Activated T-helper 1 cell treated with Interleukin-2 at 50 U/mL for 16 hours (primary cell): ENCODE data around the gene ARHGAP26.
"Not testable (repeated sequence)": the region's sequence is repeated elsewhere in the genome, so short reads cannot be mapped to it uniquely, and the experiment has no call there.

ENCODE experiments used
- DNase-seq: peaks from one replicate; pipeline ENCODE4 v3.0.0-alpha.2; 2020; ENCODE audit warnings: low read depth

The ARHGAP26 gene

GRCh38 chr5:142961440-142962173 lies 191.4 kb downstream of the ARHGAP26 start:
- no peak for DNase-seq

- DNase-seq: no peak
These were observed 192.0 kb downstream of the ARHGAP26 start for GRCh38 chr5:142962174-142962533.

GRCh38 chr5:142965258-142966120 lies 195.3 kb downstream of the ARHGAP26 start:
- not testable (repeated sequence) for DNase-seq

GRCh38 chr5:142966121-142966420 lies 195.9 kb downstream of the ARHGAP26 start:
- no peak for DNase-seq

GRCh38 chr5:142969186-142969585 lies 199.0 kb downstream of the ARHGAP26 start:
- DNase-seq: no peak

GRCh38 chr5:142969624-142970439 lies 199.7 kb downstream of the ARHGAP26 start:
- DNase-seq: no peak

GRCh38 chr5:142970440-142971030 lies 200.4 kb downstream of the ARHGAP26 start:
- DNase-seq: no peak

GRCh38 chr5:142971303-142972013 lies 201.3 kb downstream of the ARHGAP26 start:
- no peak for DNase-seq

- no peak for DNase-seq
These were observed 201.9 kb downstream of the ARHGAP26 start for GRCh38 chr5:142972064-142972570.

GRCh38 chr5:142973932-142974331 lies 203.8 kb downstream of the ARHGAP26 start:
- no peak for DNase-seq

GRCh38 chr5:142974409-142974808 lies 204.2 kb downstream of the ARHGAP26 start:
- no peak for DNase-seq

GRCh38 chr5:142976861-142977260 lies 206.7 kb downstream of the ARHGAP26 start:
- DNase-seq: no peak

- DNase-seq: peak; percentile 40
These were observed 207.3 kb downstream of the ARHGAP26 start for GRCh38 chr5:142977363-142978051.

- DNase-seq: no peak
These were observed 208.1 kb downstream of the ARHGAP26 start for GRCh38 chr5:142978252-142978651.

- no peak for DNase-seq
These were observed 208.5 kb downstream of the ARHGAP26 start for GRCh38 chr5:142978726-142979125.

- DNase-seq: no peak
These were observed 209.5 kb downstream of the ARHGAP26 start for GRCh38 chr5:142979636-142980035.

- no peak for DNase-seq
These were observed 211.3 kb downstream of the ARHGAP26 start for GRCh38 chr5:142981475-142981874.

- DNase-seq: no peak
These were observed 212.0 kb downstream of the ARHGAP26 start for GRCh38 chr5:142981886-142982820.

- no peak for DNase-seq
These were observed 212.6 kb downstream of the ARHGAP26 start for GRCh38 chr5:142982821-142983200.

GRCh38 chr5:142984011-142984410 lies 213.8 kb downstream of the ARHGAP26 start:
- DNase-seq: no peak
